Measurements from ENCODE around the gene PTAFR.

DNA sequence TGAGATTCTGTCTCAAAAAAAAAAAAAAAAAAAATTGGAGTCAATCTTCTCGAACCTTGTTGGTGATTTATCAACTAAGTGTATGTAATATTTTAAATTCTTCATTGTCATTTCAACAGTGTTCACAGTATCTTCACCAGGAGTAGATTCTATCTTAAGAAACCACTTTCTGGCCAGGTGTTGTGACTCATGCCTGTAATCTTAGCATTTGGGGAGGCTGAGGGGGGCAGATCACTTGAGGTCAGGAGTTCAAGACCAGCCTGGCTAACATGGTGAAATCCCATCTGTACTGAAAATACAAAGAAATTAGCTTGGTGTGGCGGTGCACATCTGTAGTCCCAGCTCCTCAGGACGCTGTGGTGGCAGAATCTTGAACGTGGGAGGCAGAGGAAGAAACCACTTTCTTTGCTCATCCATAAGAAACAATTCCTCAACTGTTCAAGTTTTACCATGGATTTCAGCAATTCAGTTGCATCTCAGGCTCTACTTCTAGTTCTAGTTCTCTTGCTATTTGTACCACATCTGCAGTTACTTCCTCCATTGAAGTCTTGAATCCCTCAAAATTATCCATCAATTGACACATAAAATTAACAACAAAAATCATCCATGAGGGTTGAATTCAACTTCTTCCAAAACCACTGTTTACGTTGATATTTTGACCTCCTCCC is 57.7 kb downstream of the PTAFR start:
- TF ChIP-seq, protein P1, sequence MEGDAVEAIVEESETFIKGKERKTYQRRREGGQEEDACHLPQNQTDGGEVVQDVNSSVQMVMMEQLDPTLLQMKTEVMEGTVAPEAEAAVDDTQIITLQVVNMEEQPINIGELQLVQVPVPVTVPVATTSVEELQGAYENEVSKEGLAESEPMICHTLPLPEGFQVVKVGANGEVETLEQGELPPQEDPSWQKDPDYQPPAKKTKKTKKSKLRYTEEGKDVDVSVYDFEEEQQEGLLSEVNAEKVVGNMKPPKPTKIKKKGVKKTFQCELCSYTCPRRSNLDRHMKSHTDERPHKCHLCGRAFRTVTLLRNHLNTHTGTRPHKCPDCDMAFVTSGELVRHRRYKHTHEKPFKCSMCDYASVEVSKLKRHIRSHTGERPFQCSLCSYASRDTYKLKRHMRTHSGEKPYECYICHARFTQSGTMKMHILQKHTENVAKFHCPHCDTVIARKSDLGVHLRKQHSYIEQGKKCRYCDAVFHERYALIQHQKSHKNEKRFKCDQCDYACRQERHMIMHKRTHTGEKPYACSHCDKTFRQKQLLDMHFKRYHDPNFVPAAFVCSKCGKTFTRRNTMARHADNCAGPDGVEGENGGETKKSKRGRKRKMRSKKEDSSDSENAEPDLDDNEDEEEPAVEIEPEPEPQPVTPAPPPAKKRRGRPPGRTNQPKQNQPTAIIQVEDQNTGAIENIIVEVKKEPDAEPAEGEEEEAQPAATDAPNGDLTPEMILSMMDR (IDR thresholded peaks at IDR 0.05) = no peak
- TF ChIP-seq, protein P2, sequence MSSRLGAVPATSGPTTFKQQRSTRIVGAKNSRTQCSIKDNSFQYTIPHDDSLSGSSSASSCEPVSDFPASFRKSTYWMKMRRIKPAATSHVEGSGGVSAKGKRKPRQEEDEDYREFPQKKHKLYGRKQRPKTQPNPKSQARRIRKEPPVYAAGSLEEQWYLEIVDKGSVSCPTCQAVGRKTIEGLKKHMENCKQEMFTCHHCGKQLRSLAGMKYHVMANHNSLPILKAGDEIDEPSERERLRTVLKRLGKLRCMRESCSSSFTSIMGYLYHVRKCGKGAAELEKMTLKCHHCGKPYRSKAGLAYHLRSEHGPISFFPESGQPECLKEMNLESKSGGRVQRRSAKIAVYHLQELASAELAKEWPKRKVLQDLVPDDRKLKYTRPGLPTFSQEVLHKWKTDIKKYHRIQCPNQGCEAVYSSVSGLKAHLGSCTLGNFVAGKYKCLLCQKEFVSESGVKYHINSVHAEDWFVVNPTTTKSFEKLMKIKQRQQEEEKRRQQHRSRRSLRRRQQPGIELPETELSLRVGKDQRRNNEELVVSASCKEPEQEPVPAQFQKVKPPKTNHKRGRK (CRISPR knock-in tag; IDR thresholded peaks at IDR 0.05; ENCODE audit: borderline replicate concordance) = no peak
- TF ChIP-seq, protein P3, sequence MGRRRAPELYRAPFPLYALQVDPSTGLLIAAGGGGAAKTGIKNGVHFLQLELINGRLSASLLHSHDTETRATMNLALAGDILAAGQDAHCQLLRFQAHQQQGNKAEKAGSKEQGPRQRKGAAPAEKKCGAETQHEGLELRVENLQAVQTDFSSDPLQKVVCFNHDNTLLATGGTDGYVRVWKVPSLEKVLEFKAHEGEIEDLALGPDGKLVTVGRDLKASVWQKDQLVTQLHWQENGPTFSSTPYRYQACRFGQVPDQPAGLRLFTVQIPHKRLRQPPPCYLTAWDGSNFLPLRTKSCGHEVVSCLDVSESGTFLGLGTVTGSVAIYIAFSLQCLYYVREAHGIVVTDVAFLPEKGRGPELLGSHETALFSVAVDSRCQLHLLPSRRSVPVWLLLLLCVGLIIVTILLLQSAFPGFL (CRISPR knock-in tag; IDR thresholded peaks at IDR 0.05; ENCODE audit: borderline replicate concordance) = no peak
- TF ChIP-seq, protein P4, sequence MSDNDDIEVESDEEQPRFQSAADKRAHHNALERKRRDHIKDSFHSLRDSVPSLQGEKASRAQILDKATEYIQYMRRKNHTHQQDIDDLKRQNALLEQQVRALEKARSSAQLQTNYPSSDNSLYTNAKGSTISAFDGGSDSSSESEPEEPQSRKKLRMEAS (CRISPR knock-in tag; IDR thresholded peaks at IDR 0.05) = no peak
- TF ChIP-seq NR2C2 (CRISPR knock-in tag; IDR thresholded peaks at IDR 0.05) (no peak), TCF7 (CRISPR knock-in tag; IDR thresholded peaks at IDR 0.05; ENCODE audit: low read depth) (no peak)
- TF ChIP-seq, protein P5, sequence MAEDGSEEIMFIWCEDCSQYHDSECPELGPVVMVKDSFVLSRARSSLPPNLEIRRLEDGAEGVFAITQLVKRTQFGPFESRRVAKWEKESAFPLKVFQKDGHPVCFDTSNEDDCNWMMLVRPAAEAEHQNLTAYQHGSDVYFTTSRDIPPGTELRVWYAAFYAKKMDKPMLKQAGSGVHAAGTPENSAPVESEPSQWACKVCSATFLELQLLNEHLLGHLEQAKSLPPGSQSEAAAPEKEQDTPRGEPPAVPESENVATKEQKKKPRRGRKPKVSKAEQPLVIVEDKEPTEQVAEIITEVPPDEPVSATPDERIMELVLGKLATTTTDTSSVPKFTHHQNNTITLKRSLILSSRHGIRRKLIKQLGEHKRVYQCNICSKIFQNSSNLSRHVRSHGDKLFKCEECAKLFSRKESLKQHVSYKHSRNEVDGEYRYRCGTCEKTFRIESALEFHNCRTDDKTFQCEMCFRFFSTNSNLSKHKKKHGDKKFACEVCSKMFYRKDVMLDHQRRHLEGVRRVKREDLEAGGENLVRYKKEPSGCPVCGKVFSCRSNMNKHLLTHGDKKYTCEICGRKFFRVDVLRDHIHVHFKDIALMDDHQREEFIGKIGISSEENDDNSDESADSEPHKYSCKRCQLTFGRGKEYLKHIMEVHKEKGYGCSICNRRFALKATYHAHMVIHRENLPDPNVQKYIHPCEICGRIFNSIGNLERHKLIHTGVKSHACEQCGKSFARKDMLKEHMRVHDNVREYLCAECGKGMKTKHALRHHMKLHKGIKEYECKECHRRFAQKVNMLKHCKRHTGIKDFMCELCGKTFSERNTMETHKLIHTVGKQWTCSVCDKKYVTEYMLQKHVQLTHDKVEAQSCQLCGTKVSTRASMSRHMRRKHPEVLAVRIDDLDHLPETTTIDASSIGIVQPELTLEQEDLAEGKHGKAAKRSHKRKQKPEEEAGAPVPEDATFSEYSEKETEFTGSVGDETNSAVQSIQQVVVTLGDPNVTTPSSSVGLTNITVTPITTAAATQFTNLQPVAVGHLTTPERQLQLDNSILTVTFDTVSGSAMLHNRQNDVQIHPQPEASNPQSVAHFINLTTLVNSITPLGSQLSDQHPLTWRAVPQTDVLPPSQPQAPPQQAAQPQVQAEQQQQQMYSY (CRISPR knock-in tag; IDR thresholded peaks at IDR 0.05) = no peak

Data from WTC11 (cell line).